ENCODE results near the gene BANK1. TPM values are rescaled to one million over a fixed set of nuclear protein-coding genes. Genes with fewer than 3 reads are reported as not detected.

BANK1 gene, protein sequence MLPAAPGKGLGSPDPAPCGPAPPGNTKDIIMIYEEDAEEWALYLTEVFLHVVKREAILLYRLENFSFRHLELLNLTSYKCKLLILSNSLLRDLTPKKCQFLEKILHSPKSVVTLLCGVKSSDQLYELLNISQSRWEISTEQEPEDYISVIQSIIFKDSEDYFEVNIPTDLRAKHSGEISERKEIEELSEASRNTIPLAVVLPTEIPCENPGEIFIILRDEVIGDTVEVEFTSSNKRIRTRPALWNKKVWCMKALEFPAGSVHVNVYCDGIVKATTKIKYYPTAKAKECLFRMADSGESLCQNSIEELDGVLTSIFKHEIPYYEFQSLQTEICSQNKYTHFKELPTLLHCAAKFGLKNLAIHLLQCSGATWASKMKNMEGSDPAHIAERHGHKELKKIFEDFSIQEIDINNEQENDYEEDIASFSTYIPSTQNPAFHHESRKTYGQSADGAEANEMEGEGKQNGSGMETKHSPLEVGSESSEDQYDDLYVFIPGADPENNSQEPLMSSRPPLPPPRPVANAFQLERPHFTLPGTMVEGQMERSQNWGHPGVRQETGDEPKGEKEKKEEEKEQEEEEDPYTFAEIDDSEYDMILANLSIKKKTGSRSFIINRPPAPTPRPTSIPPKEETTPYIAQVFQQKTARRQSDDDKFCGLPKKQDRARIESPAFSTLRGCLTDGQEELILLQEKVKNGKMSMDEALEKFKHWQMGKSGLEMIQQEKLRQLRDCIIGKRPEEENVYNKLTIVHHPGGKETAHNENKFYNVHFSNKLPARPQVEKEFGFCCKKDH
- total RNA-seq (2014; rRNA removed; shearing (Covaris generic)), result 0.14 and 1.1 TPM in 2 replicates

DNA sequence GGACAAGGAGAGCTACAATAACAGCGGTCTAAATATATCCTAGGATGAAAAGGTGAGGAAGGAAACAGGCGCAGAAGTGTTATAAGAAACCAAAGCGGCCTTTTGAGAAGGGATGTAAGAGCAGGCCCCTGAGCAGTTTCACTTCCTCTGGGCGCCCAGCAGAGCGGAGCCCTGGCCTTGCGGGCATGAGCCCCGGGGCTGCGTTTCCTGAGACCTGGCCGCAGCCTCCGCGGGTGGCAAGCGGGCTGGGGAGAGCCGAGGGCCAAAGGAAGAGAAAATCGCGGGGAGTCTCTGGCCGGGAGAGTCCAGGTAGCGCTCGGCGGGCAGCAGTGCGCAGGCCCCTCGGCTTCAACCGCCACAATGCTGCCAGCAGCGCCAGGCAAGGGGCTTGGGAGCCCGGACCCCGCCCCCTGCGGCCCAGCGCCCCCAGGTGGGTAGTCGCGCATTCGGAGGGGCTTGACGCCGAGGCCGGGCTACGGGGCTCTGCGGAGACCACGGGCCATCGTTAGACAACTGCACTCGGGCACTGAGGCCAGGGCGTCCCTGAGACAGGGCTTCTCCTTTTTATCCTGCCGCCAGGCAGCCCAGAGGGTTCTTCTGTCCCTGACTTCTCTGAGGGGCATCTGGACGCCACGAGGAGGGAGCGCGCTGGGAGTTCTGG is at the start of gene BANK1:
Gene BANK1 (plus strand): TSS at position 210 of the 661 bp plus-strand sequence. CDS start 151 bp downstream, at position 361.
- no peaks in the 10 kb centered on the region for H3K4me1 ChIP-seq
- no peaks in the 10 kb centered on the region for H3K36me3 ChIP-seq
- no peaks in the 10 kb centered on the region for H3K27me3 ChIP-seq
- no peak for DNase-seq
- H3K4me3 ChIP-seq, result no peak within 1 kb of the TSS
- H3K27ac ChIP-seq, result no peak within 1 kb of the TSS
- H3K9me3 ChIP-seq (replicated peaks), result no peaks in the 10 kb centered on the region

- Histone ChIP-seq H3K4me1 (no peaks in the 10 kb centered on the region), H3K9me3 (replicated peaks) (no peaks in the 10 kb centered on the region), H3K4me3 (no peak overlapping the region), H3K27ac (no peak overlapping the region), H3K36me3 (no peaks in the 10 kb centered on the region), H3K27me3 (no peaks in the 10 kb centered on the region)
- no peak for DNase-seq
These were observed 36.8 kb upstream of the BANK1 start for GRCh38 chr4:101753721-101754120.

- no peaks in the 10 kb centered on the region for H3K4me1 ChIP-seq
- DNase-seq, result no peak
- H3K9me3 ChIP-seq (replicated peaks), result no peaks in the 10 kb centered on the region
- no peak overlapping the region for H3K4me3 ChIP-seq
- no peak overlapping the region for H3K27ac ChIP-seq
- no peaks in the 10 kb centered on the region for H3K36me3 ChIP-seq
- no peaks in the 10 kb centered on the region for H3K27me3 ChIP-seq
These were observed 34.3 kb upstream of the BANK1 start for GRCh38 chr4:101756181-101756580.

DNA sequence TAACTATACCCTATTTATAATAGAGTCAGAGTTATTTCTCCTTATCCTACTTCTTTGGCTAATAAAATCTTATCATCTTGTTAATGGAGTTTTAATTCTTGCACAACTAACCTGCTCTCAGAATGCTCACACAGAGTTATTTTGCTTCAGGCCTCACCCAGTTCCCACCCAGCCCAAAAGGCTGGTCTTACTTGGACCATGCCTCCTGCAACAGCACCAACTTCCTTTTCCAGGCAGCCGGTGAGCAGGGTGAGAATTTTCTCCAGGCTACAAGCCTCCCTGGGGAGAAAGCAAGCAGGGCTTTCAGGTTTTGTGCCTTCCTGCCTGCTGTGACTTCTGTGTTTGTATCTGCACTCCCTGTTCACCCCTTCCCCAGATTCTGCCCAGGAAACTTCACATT is 29.1 kb upstream of the BANK1 start:
- Histone ChIP-seq H3K27ac (no peak overlapping the region), H3K9me3 (replicated peaks) (no peaks in the 10 kb centered on the region), H3K27me3 (no peaks in the 10 kb centered on the region), H3K36me3 (no peaks in the 10 kb centered on the region), H3K4me3 (no peak overlapping the region), H3K4me1 (no peaks in the 10 kb centered on the region)
- DNase-seq, result no peak

GRCh38 chr4:101762025-101762424 is 28.5 kb upstream of the BANK1 start:
- no peak overlapping the region for H3K27ac ChIP-seq
- no peaks in the 10 kb centered on the region for H3K27me3 ChIP-seq
- no peak overlapping the region for H3K4me3 ChIP-seq
- no peak for DNase-seq
- no peaks in the 10 kb centered on the region for H3K36me3 ChIP-seq
- H3K4me1 ChIP-seq, result no peaks in the 10 kb centered on the region
- H3K9me3 ChIP-seq (replicated peaks), result no peaks in the 10 kb centered on the region

GRCh38 chr4:101762534-101762933 is 28.0 kb upstream of the BANK1 start:
- Histone ChIP-seq H3K4me3 (no peak overlapping the region), H3K27me3 (no peaks in the 10 kb centered on the region), H3K4me1 (no peaks in the 10 kb centered on the region), H3K36me3 (no peaks in the 10 kb centered on the region), H3K9me3 (replicated peaks) (no peaks in the 10 kb centered on the region), H3K27ac (no peak overlapping the region)
- no peak for DNase-seq

DNA sequence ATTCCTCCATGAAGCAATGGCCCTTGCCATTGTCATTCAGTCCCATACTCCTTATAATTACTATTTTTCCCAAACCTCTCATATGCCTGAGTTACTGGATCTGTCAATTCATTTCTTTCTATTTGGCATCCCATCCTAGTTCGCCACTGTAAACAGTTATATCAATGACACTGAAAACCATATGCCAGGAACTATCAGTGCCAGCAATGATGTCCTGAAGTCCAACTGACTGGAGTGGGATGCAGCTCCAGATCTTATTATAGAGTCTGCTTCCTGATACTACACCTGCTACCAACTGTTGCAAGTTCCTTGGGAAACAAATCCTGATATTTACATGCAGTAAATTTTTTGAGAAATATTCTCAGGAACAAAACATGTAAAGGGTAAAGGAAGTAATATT is 27.0 kb upstream of the BANK1 start:
- Histone ChIP-seq H3K36me3 (no peaks in the 10 kb centered on the region), H3K27ac (no peak overlapping the region), H3K9me3 (replicated peaks) (no peaks in the 10 kb centered on the region), H3K4me3 (no peak overlapping the region), H3K27me3 (no peaks in the 10 kb centered on the region), H3K4me1 (no peaks in the 10 kb centered on the region)
- no peak for DNase-seq

DNA sequence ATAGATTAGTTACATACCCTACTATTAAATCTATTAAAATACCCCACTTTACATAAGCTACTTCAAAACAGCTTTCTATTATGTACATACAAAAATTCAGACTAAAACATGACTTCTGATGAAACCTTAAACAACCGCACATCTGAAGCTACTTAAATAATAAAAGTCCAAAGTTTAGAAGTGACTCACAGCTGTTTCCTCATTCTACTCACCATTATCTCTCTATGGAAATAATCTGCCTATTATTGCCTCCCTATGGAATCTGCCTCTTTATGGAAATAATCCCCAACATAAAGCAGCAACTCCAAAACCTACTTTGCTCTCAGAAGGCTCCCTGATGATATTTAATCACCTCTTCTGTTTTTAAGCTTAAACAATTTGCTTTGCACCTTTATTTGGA is 15.7 kb upstream of the BANK1 start:
- Histone ChIP-seq H3K27ac (no peak overlapping the region), H3K4me1 (no peaks in the 10 kb centered on the region), H3K4me3 (no peak overlapping the region), H3K9me3 (replicated peaks) (no peaks in the 10 kb centered on the region), H3K27me3 (no peaks in the 10 kb centered on the region), H3K36me3 (no peaks in the 10 kb centered on the region)
- DNase-seq, result no peak

GRCh38 chr4:101777431-101777830 is 13.1 kb upstream of the BANK1 start:
- Histone ChIP-seq H3K27me3 (no peaks in the 10 kb centered on the region), H3K4me3 (no peak overlapping the region), H3K27ac (no peak overlapping the region), H3K36me3 (no peaks in the 10 kb centered on the region), H3K4me1 (no peaks in the 10 kb centered on the region), H3K9me3 (replicated peaks) (no peaks in the 10 kb centered on the region)
- no peak for DNase-seq

- Histone ChIP-seq H3K27me3 (no peaks in the 10 kb centered on the region), H3K4me1 (no peaks in the 10 kb centered on the region), H3K9me3 (replicated peaks) (no peaks in the 10 kb centered on the region), H3K36me3 (no peaks in the 10 kb centered on the region), H3K27ac (no peak overlapping the region), H3K4me3 (no peak overlapping the region)
- no peak for DNase-seq
These were observed 10.2 kb upstream of the BANK1 start for GRCh38 chr4:101780284-101780683.

DNA sequence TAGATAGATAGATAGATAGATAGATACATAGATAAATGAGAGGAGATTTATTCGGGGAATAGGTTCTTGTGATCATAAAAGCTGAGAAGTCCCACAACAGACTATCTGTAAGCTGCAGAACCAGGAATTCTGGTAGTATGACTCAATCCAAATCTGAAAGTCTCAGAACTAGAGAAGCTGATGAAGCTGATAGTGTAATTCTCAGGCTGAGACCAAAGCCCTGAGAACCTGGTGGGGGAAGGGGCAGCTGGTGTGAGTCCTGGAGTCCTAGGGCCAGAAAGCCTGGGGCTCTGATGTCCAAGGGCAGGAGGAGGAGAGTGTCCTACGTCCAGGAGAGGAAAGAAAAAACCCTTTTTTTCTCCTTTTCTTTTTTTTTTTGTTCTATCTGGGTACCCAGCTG is 8.0 kb upstream of the BANK1 start:
- Histone ChIP-seq H3K4me3 (no peak overlapping the region), H3K36me3 (no peaks in the 10 kb centered on the region), H3K27me3 (no peaks in the 10 kb centered on the region), H3K9me3 (replicated peaks) (no peaks in the 10 kb centered on the region), H3K27ac (no peak overlapping the region), H3K4me1 (no peaks in the 10 kb centered on the region)
- no peak for DNase-seq

DNA sequence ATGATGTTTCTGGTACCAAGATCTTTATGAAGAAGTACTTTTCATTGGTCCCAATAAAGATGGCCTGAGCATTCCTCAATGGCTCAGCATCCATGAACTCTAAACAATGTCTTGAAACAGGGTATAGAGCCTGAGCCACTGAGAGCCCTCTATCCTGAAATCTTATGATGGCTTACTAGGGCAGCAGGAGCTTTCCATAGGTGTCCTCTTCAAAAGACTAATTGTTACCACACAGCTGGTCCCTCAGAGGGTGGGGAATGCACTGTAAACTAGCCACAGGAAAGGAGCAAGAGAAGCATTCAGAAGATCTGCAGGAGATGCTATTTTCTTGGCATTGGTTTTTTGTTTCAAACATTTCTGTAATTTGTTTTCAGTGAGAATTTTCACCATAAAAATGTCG is 5.6 kb upstream of the BANK1 start:
- Histone ChIP-seq H3K36me3 (no peaks in the 10 kb centered on the region), H3K27ac (no peak overlapping the region), H3K9me3 (replicated peaks) (no peaks in the 10 kb centered on the region), H3K4me3 (no peak overlapping the region), H3K27me3 (no peaks in the 10 kb centered on the region), H3K4me1 (no peaks in the 10 kb centered on the region)
- DNase-seq, result no peak

DNA sequence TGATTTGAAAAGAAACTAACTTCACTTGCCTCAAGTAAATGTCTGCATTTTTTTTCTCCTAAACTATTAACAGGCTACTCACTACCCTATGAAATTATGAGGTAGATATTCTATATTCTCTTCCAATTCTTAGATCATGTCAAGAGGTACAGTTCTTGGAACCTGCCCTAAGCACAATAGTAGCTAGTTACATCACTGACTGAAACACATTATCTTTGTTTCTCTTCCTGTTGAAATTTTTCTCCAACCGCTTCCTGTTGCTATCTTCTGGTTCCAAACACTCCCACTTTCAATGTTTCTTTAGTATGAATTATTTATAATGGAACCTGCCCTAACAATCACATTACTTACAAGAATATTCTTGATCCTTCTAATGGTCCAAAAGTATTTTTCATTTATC is 5.0 kb upstream of the BANK1 start:
- Histone ChIP-seq H3K27ac (no peak overlapping the region), H3K4me1 (no peaks in the 10 kb centered on the region), H3K9me3 (replicated peaks) (no peaks in the 10 kb centered on the region), H3K36me3 (no peaks in the 10 kb centered on the region), H3K27me3 (no peaks in the 10 kb centered on the region), H3K4me3 (no peak overlapping the region)
- DNase-seq, result no peak

DNA sequence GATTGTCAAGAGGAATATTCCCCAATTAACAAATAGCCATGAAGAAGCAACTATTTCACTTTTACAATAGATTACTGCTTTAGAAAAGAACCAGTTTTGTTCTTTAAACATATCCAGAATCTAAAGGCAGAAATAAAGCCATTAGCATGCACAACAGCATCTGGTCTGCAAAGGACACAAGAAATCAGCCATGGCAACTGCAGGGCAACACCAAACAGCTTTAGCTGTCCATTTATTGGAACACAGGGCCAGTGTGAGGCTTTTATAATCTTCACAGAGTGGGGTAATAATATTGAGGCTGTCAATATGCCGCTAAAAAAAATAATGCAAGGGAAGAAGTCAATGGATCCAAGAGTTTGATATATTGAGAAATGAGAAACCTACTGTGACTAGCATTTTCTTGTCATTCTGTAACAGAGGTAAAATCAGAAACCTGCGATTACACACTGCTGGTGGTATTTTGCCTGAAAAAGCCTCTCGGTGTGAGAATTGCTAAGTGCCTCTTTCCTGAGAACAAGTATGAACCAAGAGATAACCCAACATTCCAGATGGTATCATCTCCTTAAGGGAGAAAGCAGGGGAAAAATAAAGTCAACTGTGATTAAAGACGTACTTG is 2.7 kb upstream of the BANK1 start:
- DNase-seq, result no peak
- Histone ChIP-seq H3K27me3 (no peaks in the 10 kb centered on the region), H3K27ac (no peak overlapping the region), H3K9me3 (replicated peaks) (no peaks in the 10 kb centered on the region), H3K4me3 (no peak overlapping the region), H3K36me3 (no peaks in the 10 kb centered on the region), H3K4me1 (no peaks in the 10 kb centered on the region)

GRCh38 chr4:101791182-101791558 is 640 bp downstream of the BANK1 start:
- Histone ChIP-seq H3K27me3 (no peaks in the 10 kb centered on the region), H3K4me3 (no peak overlapping the region), H3K9me3 (replicated peaks) (no peaks in the 10 kb centered on the region), H3K4me1 (no peaks in the 10 kb centered on the region), H3K36me3 (no peaks in the 10 kb centered on the region), H3K27ac (no peak overlapping the region)
- DNase-seq, result no peak
